H9 (cell line): ENCODE measurements around the gene TBC1D1. TPM values are rescaled to one million over a fixed set of nuclear protein-coding genes. Genes with fewer than 3 reads are reported as not detected.

ENCODE experiments used
- DNase-seq: peaks from one replicate; pipeline ENCODE4 v3.0.0-alpha.2; 2017
- H2AFZ ChIP-seq: one replicate; pipeline ENCODE4 v1.6.1; 2013; ENCODE audit warnings: mild to moderate bottlenecking, low read length, control low read depth, moderate library complexity
- H2AK5ac ChIP-seq: 2 replicates; pipeline ENCODE4 v1.6.1; 2013; ENCODE audit warnings: low read length, control low read depth, mixed read lengths; ENCODE audit not compliant: insufficient read length
- H2BK120ac ChIP-seq: one replicate; pipeline ENCODE4 v1.6.1; 2013; ENCODE audit warnings: low read depth, mild to moderate bottlenecking, low read length, control low read depth, inconsistent platforms; ENCODE audit not compliant: poor library complexity, severe bottlenecking
- H2BK12ac ChIP-seq: 2 replicates; pipeline ENCODE4 v1.6.1; 2013; ENCODE audit warnings: low read length, control low read depth, mixed read lengths, low read depth; ENCODE audit not compliant: insufficient read length
- H2BK15ac ChIP-seq: 2 replicates; pipeline ENCODE4 v1.6.1; 2013; ENCODE audit warnings: low read depth, low read length, control low read depth
- H2BK20ac ChIP-seq: one replicate; pipeline ENCODE4 v1.6.1; 2013; ENCODE audit warnings: low read depth, mild to moderate bottlenecking, low read length, control low read depth, inconsistent platforms; ENCODE audit not compliant: poor library complexity, severe bottlenecking
- H2BK5ac ChIP-seq: 2 replicates; pipeline ENCODE4 v1.6.1; 2013; ENCODE audit warnings: low read length, control low read depth, mixed read lengths; ENCODE audit not compliant: insufficient read length
- H3K14ac ChIP-seq: 2 replicates; pipeline ENCODE4 v1.6.1; 2013; ENCODE audit warnings: low read length, control low read depth; ENCODE audit not compliant: insufficient read depth
- H3K18ac ChIP-seq: 2 replicates; pipeline ENCODE4 v1.6.1; 2013; ENCODE audit warnings: low read depth, mild to moderate bottlenecking, mixed read lengths, low read length, control low read depth; ENCODE audit not compliant: insufficient read length
- H3K23ac ChIP-seq: 2 replicates; pipeline ENCODE4 v1.6.1; 2013; ENCODE audit warnings: low read length, control low read depth, mixed read lengths, low read depth; ENCODE audit not compliant: insufficient read length
- H3K23me2 ChIP-seq: 2 replicates; pipeline ENCODE4 v1.6.1; 2013; ENCODE audit warnings: low read depth, mild to moderate bottlenecking, mixed read lengths, low read length, control low read depth; ENCODE audit not compliant: insufficient read length, poor library complexity, severe bottlenecking
- H3K27ac ChIP-seq: 2 replicates; pipeline ENCODE4 v1.5.1; 2013; ENCODE audit warnings: low read length, control low read depth, mixed read lengths, low read depth; ENCODE audit not compliant: insufficient read length
- H3K27me3 ChIP-seq: 2 replicates; pipeline ENCODE4 v1.6.1; 2013; ENCODE audit warnings: low read length, control low read depth, inconsistent platforms; ENCODE audit not compliant: insufficient read depth
- H3K4ac ChIP-seq: 2 replicates; pipeline ENCODE4 v1.6.1; 2013; ENCODE audit warnings: low read depth, mild to moderate bottlenecking, control low read depth, inconsistent platforms, low read length, moderate library complexity
- H3K4me1 ChIP-seq: 2 replicates; pipeline ENCODE4 v1.6.1; 2013; ENCODE audit warnings: low read length, control low read depth, inconsistent platforms; ENCODE audit not compliant: insufficient read depth
- H3K4me2 ChIP-seq: 2 replicates; pipeline ENCODE4 v1.6.1; 2013; ENCODE audit warnings: low read length, control low read depth, mixed read lengths; ENCODE audit not compliant: insufficient read length, insufficient read depth
- H3K56ac ChIP-seq: 2 replicates; pipeline ENCODE4 v1.6.1; 2013; ENCODE audit warnings: low read depth, mild to moderate bottlenecking, mixed read lengths, low read length, control low read depth; ENCODE audit not compliant: insufficient read length
- H3K79me1 ChIP-seq: 2 replicates; pipeline ENCODE4 v1.6.1; 2013; ENCODE audit warnings: low read depth, mild to moderate bottlenecking, moderate library complexity, low read length, control low read depth, inconsistent platforms; ENCODE audit not compliant: insufficient read depth, poor library complexity, severe bottlenecking
- H3K79me2 ChIP-seq: 2 replicates; pipeline ENCODE4 v1.6.1; 2013; ENCODE audit warnings: low read length, control low read depth, inconsistent platforms; ENCODE audit not compliant: insufficient read depth
- H3K9ac ChIP-seq: 2 replicates; pipeline ENCODE4 v1.6.1; 2013; ENCODE audit warnings: low read length, control low read depth, mixed read lengths; ENCODE audit not compliant: insufficient read length; ENCODE audit errors: extremely low read depth
- H3K9me3 ChIP-seq: one replicate; pipeline ENCODE4 v1.6.1; 2013; ENCODE audit warnings: low read depth, low read length, inconsistent platforms; ENCODE audit not compliant: control insufficient read depth
- H3T11ph ChIP-seq: one replicate; pipeline ENCODE4 v1.6.1; 2013; ENCODE audit warnings: mild to moderate bottlenecking, low read length, control low read depth, inconsistent platforms
- H4K20me1 ChIP-seq: one replicate; pipeline ENCODE4 v1.6.1; 2013; ENCODE audit not compliant: control insufficient read depth, insufficient read length, insufficient read depth
- H4K5ac ChIP-seq: 2 replicates; pipeline ENCODE4 v1.6.1; 2013; ENCODE audit warnings: low read depth, mild to moderate bottlenecking, mixed read lengths, low read length, control low read depth; ENCODE audit not compliant: insufficient read length
- H4K8ac ChIP-seq: replicated peaks from 2 replicates; pipeline ENCODE4 v1.6.1; 2013; ENCODE audit warnings: low read length, control low read depth, mixed read lengths, low read depth; ENCODE audit not compliant: insufficient read length
- H4K91ac ChIP-seq: 2 replicates; pipeline ENCODE4 v1.6.1; 2013; ENCODE audit warnings: low read depth, mild to moderate bottlenecking, moderate library complexity, mixed read lengths, low read length, control low read depth; ENCODE audit not compliant: insufficient read length
- H3K27ac Mint-ChIP-seq, 3 experiments: 2 replicates in 2 of 3; 3 replicates in 1 of 3; pipeline ENCODE4 v1.8.0; 2020 to 2021; ENCODE audit warnings: mixed read lengths in 3 of 3, mild to moderate bottlenecking in 1 of 3, moderate library complexity in 1 of 3
- H3K27me3 Mint-ChIP-seq: 2 replicates; pipeline ENCODE4 v1.8.0; 2021; ENCODE audit warnings: low read depth, mild to moderate bottlenecking, moderate library complexity, mixed read lengths
- H3K36me3 Mint-ChIP-seq, 3 experiments: 2 replicates in 2 of 3; 3 replicates in 1 of 3; pipeline ENCODE4 v1.8.0; 2020 to 2021; ENCODE audit warnings: low read depth in 3 of 3, mixed read lengths in 3 of 3; ENCODE audit not compliant: insufficient read depth in 1 of 3
- H3K4me1 Mint-ChIP-seq, 2 experiments: 2 replicates each; pipeline ENCODE4 v1.8.0; 2020; ENCODE audit warnings: mixed read lengths in 2 of 2
- H3K4me3 Mint-ChIP-seq, 2 experiments: 2 replicates in 1 of 2; 3 replicates in 1 of 2; pipeline ENCODE4 v1.8.0; 2020 to 2021; ENCODE audit warnings: mild to moderate bottlenecking in 2 of 2, mixed read lengths in 2 of 2, moderate library complexity in 1 of 2
- H3K9me3 Mint-ChIP-seq, 2 experiments: 2 replicates in 1 of 2; 3 replicates in 1 of 2; pipeline ENCODE4 v1.8.0; 2020; ENCODE audit warnings: mild to moderate bottlenecking in 2 of 2, mixed read lengths in 2 of 2, moderate library complexity in 1 of 2
- WGBS: extraction: QIAGEN DNeasy Blood & Tissue Kit; methylation state at CpG from one replicate; pipeline ENCODE4 v1.1.7; 2013; ENCODE audit warnings: missing lambda C conversion rate, low lambda C conversion rate, mixed read lengths; ENCODE audit not compliant: insufficient read length; ENCODE audit errors: extremely low coverage; 5-methylcytosine and 5-hydroxymethylcytosine counted together
- total RNA-seq: library from RNA; stranded (reverse); gene quantifications from 2 replicates; pipeline ENCODE4 v1.2.1, GENCODE V29; 2021
- TF ChIP-seq, protein P1 (sequence below): fragments of 200-600 bp; sonication (generic); conservative IDR thresholded peaks from 3 replicates; pipeline ENCODE4 v1.8.0; 2021; ENCODE audit warnings: antibody characterized with exemption, mild to moderate bottlenecking

TBC1D1 gene
- total RNA-seq, 1 experiment from 2014 or later, result 109 TPM

DNA sequence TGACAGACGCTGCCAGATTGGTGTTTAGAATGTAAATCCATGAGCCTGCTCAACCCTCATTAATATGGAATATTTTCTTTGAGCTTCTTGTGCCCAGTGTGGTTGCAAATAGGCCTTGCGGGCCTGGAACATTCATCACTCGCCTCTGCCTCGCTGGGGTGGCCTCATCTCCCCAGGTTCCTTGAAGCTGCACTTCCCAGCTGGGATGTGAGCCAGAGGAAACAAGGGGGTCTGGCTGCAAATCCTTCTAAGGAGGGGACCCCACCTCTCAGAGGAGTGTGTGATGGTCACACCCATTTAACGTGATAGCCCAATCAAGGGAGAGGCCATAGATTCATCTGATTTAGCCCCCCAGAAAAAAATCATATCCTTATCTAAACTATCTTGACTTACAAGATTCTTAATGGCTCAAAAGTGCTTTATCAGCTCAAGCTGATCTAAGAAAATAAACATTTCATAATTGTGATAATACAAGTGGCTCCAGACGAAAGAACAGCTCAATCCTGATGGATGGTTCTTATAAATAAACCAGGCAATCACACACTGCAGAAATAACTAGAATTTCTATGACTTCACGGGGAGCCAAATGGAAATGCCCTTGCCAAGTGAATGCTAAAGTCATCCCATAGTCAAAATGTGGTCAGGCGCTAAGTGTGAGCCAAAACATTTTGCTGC is 259.2 kb downstream of the TBC1D1 start:
- DNase-seq, result no peak
- H3K79me1 ChIP-seq, result no peaks in the 10 kb centered on the region

More for the DNA sequence above, 259.2 kb downstream of the TBC1D1 start:
- Histone ChIP-seq H2BK5ac (no peak overlapping the region), H4K91ac (no peak overlapping the region), H4K5ac (no peak overlapping the region), H3K4ac (no peak overlapping the region), H3K9me3 (no peaks in the 10 kb centered on the region), H3T11ph (no peak overlapping the region), H4K20me1 (no peaks in the 10 kb centered on the region), H2AFZ (no peak overlapping the region), H3K14ac (no peak overlapping the region; the same call in 1 of the 2 replicates), H2BK120ac (no peak overlapping the region), H3K23ac (no peak overlapping the region), H3K18ac (no peak overlapping the region), H3K56ac (no peak overlapping the region), H3K9ac (no peak overlapping the region), H2BK15ac (no peak overlapping the region), H3K27me3 (no peaks in the 10 kb centered on the region), H3K4me1 (no peaks in the 10 kb centered on the region; the same call in 1 of the 2 replicates), H2BK12ac (no peak overlapping the region), H4K8ac (no peak overlapping the region), H2AK5ac (no peak overlapping the region), H3K23me2 (no peaks in the 10 kb centered on the region), H3K27ac (no peak overlapping the region), H3K79me2 (no peaks in the 10 kb centered on the region), H2BK20ac (no peak overlapping the region), H3K4me2 (no peak overlapping the region)
- Mint-ChIP-seq H3K9me3 (no peaks in the 10 kb centered on the region), H3K27me3 (peaks cover 5% of the 10 kb centered on the region), H3K27ac (no peak overlapping the region), H3K4me1 (peaks cover 9 to 11% of the 10 kb centered on the region in 2 experiments), H3K36me3 (no peaks in the 10 kb centered on the region), H3K4me3 (no peak overlapping the region)
- no CpG with 5 or more reads among the region's 8 CpGs for WGBS
- TF ChIP-seq, protein P1, sequence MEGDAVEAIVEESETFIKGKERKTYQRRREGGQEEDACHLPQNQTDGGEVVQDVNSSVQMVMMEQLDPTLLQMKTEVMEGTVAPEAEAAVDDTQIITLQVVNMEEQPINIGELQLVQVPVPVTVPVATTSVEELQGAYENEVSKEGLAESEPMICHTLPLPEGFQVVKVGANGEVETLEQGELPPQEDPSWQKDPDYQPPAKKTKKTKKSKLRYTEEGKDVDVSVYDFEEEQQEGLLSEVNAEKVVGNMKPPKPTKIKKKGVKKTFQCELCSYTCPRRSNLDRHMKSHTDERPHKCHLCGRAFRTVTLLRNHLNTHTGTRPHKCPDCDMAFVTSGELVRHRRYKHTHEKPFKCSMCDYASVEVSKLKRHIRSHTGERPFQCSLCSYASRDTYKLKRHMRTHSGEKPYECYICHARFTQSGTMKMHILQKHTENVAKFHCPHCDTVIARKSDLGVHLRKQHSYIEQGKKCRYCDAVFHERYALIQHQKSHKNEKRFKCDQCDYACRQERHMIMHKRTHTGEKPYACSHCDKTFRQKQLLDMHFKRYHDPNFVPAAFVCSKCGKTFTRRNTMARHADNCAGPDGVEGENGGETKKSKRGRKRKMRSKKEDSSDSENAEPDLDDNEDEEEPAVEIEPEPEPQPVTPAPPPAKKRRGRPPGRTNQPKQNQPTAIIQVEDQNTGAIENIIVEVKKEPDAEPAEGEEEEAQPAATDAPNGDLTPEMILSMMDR, result no peak
